IPS-NIHi7 (cell line): ENCODE data around the gene ERVW-1.
"Not testable (repeated sequence)": the region's sequence is repeated elsewhere in the genome, so short reads cannot be mapped to it uniquely, and the experiment has no call there.

Experiments used
- DNase-seq: peaks from one replicate; pipeline ENCODE4 v3.0.0; 2012; ENCODE audit warnings: mixed read lengths; ENCODE audit errors: extremely low spot score

The ERVW-1 gene

DNA sequence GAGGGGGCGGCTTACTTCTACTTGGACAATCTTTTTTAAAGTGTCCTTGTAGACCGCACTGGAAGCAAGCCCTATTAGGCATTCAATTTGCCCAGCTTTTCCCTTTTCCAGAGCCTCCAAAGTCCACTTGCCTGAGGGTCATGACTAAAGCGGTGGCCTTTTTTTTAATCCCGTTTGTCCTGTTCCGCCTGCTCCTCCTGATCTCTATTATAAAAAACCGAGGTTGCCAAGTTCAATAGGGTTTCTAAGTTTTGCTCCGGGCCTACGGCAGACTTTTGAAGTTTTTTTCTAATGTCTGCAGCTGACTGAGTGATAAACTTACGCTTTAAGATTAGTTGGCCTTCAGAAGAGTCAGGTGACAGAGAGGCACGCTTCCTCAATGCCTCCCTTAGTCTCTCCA lies 3.8 kb downstream of the ERVW-1 start:
- DNase-seq = not testable (repeated sequence)

DNA sequence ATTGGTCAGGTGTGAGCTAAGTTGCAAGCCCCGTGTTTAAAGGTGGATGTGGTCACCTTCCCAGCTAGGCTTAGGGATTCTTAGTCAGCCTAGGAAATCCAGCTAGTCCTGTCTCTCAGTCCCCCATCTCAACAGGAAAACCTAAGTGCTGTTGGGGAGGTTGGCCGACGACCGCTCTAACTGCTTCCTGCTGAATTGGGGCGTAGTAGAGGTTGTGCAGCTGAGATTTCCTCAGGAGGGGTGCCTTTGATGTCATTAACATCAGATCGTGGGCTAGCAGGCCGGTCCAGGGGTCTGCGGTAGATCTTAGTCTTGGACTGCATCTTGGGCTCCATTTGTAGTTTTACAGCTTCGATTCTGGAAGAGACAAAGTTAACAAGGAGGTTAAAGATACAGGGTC lies 9.2 kb downstream of the ERVW-1 start:
- DNase-seq = not testable (repeated sequence)

DNA sequence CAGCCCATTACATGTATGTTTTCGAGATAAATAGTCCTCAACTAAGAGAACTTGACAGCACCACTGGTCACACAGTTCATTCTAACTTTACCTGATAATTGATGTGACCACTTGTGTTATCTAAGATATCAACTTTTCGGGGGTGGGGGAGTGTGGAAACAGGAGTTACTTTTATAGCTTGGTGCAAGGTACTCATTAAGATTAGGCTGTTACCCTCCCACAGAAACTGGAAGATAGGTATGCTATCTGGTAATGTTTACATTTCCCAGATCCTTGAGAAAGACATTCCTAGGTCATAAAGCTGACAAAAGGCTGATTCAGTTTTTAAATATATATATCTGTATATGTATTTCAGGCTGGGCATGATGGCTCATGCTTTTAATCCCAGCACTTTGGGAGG lies 11.1 kb downstream of the ERVW-1 start:
- no peak for DNase-seq

DNA sequence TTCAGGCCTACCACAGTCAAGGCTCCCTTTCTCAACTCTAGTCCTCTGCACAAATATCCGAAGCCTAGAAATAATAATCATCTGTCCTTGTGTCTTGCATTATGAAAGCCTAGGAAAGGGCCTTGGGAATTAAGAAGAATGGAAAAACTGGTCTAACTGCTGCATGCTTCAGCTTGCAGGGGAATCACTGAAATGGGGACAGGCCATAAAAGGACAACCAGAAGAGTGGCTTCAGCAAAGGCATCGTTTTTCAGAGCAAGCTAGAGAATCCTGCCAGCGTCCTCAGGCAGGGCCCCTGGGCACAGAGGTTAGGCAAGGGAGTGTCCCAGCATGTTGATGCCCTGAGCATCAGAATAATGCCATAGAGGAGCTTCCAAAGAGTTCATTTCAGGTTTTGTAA lies 13.2 kb downstream of the ERVW-1 start:
- DNase-seq = no peak

DNA sequence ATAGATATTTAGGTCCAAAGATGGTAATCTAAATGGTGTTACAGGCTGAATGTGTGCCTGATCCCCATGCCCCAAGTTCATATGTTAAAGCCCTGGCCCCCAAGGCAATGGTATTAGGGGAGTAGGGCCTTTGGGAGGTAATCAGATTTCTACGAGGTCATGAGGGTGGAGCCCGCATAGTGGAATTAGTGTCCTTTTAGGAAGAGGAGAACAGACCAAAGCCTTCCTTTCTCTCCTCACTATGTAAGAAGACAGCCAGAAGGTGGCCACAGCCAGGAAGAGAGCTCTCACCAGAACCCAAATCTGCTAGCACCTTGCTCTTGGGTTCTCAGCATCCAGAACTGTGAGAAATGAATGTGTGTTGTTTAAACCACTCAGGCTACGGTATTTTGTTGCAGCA lies 15.2 kb downstream of the ERVW-1 start:
- DNase-seq = no peak

DNA sequence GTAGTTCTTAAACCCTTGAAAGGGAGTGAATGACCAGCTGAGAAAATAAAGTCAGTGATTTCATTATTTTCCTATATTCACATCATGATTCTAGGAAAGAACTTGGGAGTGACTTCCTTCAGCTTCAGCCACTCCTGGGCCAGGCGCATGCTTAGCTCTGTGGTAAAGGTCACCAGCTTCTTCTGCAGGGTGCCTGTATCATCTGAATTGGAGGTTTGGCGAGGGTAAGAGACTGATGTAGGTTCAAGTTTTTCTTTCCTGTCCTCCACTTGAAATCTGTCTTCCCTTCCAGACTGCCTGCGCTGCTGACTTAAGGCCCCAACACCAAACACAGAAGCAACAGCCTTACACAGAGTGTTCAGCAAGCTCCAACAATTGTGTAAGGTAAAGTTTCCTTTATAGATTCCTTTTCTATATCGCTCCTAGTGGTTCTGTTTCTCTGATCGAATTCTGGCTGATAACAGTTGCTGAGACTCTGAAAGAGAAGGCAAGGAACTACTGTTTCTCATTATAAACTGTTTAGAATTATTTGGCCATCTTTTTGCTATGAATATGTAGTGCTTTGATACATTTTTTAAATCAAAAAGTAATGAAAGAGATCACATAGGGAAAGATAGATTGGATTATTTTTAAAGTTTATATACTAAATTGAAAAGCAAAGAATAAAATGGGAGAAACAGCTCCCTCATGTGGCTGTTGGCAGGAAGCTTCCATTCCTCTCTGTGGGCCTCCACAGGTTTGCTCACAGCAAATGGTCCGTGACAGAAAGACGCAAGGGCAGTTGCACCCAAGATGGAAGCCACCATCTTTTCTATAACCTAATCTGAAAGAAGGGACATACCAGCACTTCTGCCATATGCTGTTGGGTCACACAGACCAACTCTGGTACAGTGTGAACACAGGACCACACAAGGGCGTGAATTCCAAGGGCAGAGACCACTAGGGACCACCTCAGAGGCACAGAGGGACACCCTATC lies 16.4 kb downstream of the ERVW-1 start:
- peak; percentile 73 for DNase-seq

- no peak for DNase-seq
These were observed 17.2 kb downstream of the ERVW-1 start for GRCh38 chr7:92460510-92460909.

- no peak for DNase-seq
These were observed 17.6 kb downstream of the ERVW-1 start for GRCh38 chr7:92460109-92460508.

GRCh38 chr7:92456236-92456635 lies 21.5 kb downstream of the ERVW-1 start:
- DNase-seq = no peak

DNA sequence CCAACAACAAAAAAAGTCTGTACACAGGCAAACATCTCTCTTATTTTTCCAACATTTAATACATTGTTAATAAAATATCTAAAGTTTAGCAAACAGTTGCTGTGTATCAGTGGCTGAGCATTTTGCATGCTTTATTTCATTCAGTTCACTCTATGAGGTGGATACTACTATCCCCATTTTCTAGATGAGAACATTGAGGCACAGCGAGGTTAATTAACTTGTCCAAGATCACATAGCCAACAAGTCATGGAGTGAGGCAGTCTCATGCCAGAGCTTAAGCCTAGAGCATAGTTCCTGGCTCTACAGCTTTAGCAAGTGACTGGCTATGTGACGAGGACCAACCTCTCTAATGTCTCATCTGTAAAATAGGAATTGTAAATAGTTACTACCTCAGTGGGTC lies 26.1 kb downstream of the ERVW-1 start:
- no peak for DNase-seq

- peak; percentile 35 for DNase-seq
These were observed 29.5 kb downstream of the ERVW-1 start for GRCh38 chr7:92448205-92448747.

DNA sequence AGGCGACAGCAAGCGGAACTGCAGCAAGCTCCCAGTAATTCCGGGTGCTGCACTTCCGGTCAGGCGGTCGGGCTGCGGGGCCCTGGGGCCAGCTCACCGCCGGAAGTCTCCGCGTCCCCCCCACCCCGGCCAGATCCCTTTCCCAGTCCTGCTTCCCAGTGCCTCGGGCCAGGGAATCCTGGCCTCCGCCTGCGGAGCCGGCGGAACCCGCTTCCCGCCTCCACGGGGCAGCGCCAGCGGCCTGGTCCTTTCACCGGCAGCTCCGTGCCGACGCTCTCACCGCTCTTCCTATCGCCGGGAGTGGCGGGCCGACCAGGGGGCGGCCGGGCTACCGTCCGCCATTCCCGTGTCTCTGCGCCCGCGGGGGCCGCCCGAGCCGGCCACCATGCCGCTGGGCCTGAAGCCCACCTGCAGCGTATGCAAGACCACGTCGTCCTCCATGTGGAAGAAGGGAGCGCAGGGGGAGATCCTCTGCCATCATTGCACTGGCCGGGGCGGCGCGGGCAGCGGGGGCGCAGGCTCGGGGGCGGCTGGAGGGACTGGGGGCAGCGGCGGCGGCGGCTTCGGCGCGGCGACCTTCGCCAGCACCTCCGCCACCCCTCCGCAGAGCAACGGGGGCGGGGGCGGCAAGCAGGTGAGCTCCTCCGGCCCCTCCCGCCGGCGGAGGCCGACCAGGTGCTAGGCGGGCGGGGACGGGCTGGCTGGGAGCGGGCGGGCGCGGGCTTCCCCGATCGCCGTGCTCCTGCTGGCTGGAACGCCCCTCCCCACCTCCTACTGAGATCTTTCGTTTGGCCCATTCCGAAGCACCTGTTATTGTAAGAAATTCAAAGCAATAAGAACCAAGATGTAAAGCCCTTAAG lies 30.2 kb downstream of the ERVW-1 start, which contains the start of gene GATAD1:
Gene GATAD1 (plus strand): TSS at position 138 of the 860 bp plus-strand sequence. CDS start 248 bp downstream, at position 386.
- DNase-seq = peak; percentile 98

GRCh38 chr7:92446869-92447344 lies 30.8 kb downstream of the ERVW-1 start:
- DNase-seq = no peak

GRCh38 chr7:92442720-92443119 lies 35.0 kb downstream of the ERVW-1 start:
- DNase-seq = not testable (repeated sequence)

DNA sequence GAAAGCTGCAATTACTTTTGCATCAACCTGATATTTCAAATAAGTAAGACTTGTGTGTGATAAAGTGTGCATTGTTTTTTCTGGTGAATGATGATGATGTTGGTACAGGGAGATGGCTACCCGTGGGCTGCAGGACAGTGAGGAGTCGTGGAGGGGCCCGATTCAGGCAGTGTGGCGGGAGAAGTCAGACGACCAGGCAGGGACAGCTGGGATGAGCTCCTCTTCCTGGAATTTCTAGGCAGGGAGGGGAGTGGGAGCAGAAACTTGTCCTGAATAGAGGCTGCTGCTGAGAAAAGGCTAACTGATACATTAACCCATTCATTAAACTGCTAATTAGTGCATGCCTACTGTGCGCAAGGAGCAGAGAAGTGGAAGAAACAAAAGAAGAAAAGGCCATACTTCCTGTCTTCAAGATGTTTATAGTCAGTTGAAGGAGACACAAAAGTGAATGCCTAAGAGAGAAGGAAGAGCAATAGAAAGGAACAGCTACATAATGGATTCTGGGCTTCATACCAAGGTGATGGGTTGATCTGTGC lies 39.7 kb downstream of the ERVW-1 start:
- DNase-seq = peak; percentile 45

DNA sequence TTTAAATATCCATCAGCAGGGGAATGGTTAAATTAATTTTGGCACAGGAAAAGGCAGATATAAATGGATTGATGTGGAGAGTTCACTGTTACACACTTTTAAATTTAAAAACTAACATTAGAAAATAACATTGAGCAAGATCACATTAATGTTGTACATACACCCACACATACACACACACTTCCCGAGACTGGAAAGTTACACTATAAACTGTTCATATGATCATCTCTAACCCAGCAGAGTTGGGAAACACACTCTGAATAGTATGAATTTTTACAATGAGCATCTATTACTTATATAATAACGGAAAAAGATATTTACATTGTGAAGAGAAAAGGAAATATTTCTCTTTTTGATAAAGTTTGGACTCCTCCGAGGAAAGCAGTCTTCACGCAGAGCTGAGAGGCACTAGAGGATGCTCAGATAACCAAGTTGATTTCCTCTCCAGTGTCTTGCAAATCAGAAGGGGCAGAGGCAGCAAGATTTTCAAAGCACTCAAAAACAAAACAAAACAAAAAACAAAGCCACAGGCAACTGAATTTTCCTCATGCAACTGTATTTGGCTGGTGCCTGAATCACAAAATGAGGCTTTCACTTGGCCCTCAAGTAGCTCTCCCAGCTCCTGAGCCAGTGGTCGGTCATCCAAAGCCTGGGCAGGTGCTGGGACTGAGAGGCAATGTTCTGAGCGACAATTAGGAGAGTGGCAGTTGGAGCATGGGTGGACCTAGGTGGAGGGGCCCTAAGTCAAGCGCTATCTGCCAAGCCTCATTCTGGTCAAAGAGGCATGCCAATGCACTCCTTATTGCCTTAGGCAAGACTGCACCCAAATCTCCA lies 40.9 kb downstream of the ERVW-1 start:
- DNase-seq = no peak

GRCh38 chr7:92435542-92435941 lies 42.2 kb downstream of the ERVW-1 start:
- no peak for DNase-seq

- no peak for DNase-seq
These were observed 44.7 kb downstream of the ERVW-1 start for GRCh38 chr7:92433019-92433418.

- DNase-seq = no peak
These were observed 45.3 kb downstream of the ERVW-1 start for GRCh38 chr7:92432299-92432946.

GRCh38 chr7:92427193-92427592 lies 50.6 kb downstream of the ERVW-1 start:
- no peak for DNase-seq
